Liver (tissue), 9 donors: Measurements from ENCODE around the gene DNAJB13. TPM values are rescaled to one million over a fixed set of nuclear protein-coding genes. Genes with fewer than 3 reads are reported as not detected.
A peak's percentile ranks its signal among the peaks of the same experiment; 100 is the strongest.
"Not testable (repeated sequence)": the region's sequence is repeated elsewhere in the genome, so short reads cannot be mapped to it uniquely, and the experiment has no call there.

Experiments used
- DNase-seq: peaks from one replicate; pipeline ENCODE4 v3.0.0-alpha.2; 2017; ENCODE audit warnings: low spot score
- H3K27ac ChIP-seq, 2 donors: one replicate each; pipeline ENCODE4 v1.7.0; 2013; ENCODE audit warnings: inconsistent platforms in 2 of 2, low read length in 2 of 2, control low read depth in 1 of 2, low read depth in 1 of 2, mild to moderate bottlenecking in 1 of 2
- H3K27me3 ChIP-seq, 4 donors: one replicate each; pipeline versions ENCODE4 v1.6.1 to v1.7.0; 2013; ENCODE audit warnings: low read length in 3 of 4, inconsistent platforms in 1 of 4, mild to moderate bottlenecking in 1 of 4, moderate library complexity in 1 of 4; ENCODE audit not compliant: control insufficient read depth in 4 of 4, insufficient read depth in 4 of 4
- H3K36me3 ChIP-seq, 4 donors: one replicate each; pipeline versions ENCODE4 v1.6.1 to v1.7.0; 2013; ENCODE audit warnings: low read length in 3 of 4, mild to moderate bottlenecking in 3 of 4, low read depth in 1 of 4, moderate library complexity in 1 of 4; ENCODE audit not compliant: control insufficient read depth in 4 of 4, insufficient read depth in 3 of 4
- H3K4me1 ChIP-seq, 4 donors: one replicate each; pipeline versions ENCODE4 v1.6.1 to v1.7.0; 2013; ENCODE audit warnings: low read length in 3 of 4, mild to moderate bottlenecking in 3 of 4, moderate library complexity in 1 of 4; ENCODE audit not compliant: control insufficient read depth in 4 of 4, insufficient read depth in 4 of 4
- H3K4me3 ChIP-seq, 3 donors: one replicate each; pipeline versions ENCODE4 v1.6.1 to v1.7.0; 2013; ENCODE audit warnings: low read length in 3 of 3, control low read depth in 1 of 3, low read depth in 1 of 3, mild to moderate bottlenecking in 1 of 3
- H3K9ac ChIP-seq, 2 donors: one replicate each; pipeline ENCODE4 v1.7.0; 2013; ENCODE audit warnings: low read length in 2 of 2, mild to moderate bottlenecking in 2 of 2, moderate library complexity in 2 of 2, control low read depth in 1 of 2, low read depth in 1 of 2
- H3K9me3 ChIP-seq, 4 donors: one replicate each; pipeline versions ENCODE4 v1.6.1 to v1.7.0; 2013; ENCODE audit warnings: low read length in 3 of 4; ENCODE audit not compliant: control insufficient read depth in 4 of 4
- EGR1 ChIP-seq, 2 donors: IDR thresholded peaks; 2 replicates each; pipeline ENCODE4 v1.6.1; 2016 to 2018; ENCODE audit warnings: antibody characterized with exemption in 2 of 2, low read depth in 2 of 2
- FOXA1 ChIP-seq: IDR thresholded peaks from 2 replicates; pipeline ENCODE4 v1.6.1; 2016; ENCODE audit warnings: antibody characterized with exemption
- FOXA2 ChIP-seq: IDR thresholded peaks from 2 replicates; pipeline ENCODE4 v1.6.1; 2016; ENCODE audit warnings: antibody characterized with exemption
- HNF4A ChIP-seq, 2 donors: conservative IDR thresholded peaks; 2 replicates each; pipeline ENCODE4 v1.6.1; 2016; ENCODE audit warnings: antibody characterized with exemption in 2 of 2, mild to moderate bottlenecking in 2 of 2
- HNF4G ChIP-seq: IDR thresholded peaks from 2 replicates; pipeline ENCODE4 v1.6.1; 2016; ENCODE audit warnings: antibody characterized with exemption
- NR2F2 ChIP-seq: IDR thresholded peaks from 2 replicates; pipeline ENCODE4 v1.6.1; 2016; ENCODE audit warnings: antibody characterized with exemption
- RAD21 ChIP-seq, 2 donors: IDR thresholded peaks; 2 replicates each; pipeline ENCODE4 v1.6.1; 2016; ENCODE audit warnings: antibody characterized with exemption in 2 of 2, mild to moderate bottlenecking in 2 of 2
- RXRA ChIP-seq, 2 donors: IDR thresholded peaks; 2 replicates each; pipeline ENCODE4 v1.6.1; 2017 to 2018; ENCODE audit warnings: antibody characterized with exemption in 2 of 2, mild to moderate bottlenecking in 1 of 2
- TAF1 ChIP-seq: conservative IDR thresholded peaks from 2 replicates; pipeline ENCODE4 v1.6.1; 2016; ENCODE audit warnings: antibody characterized with exemption, mild to moderate bottlenecking
- YY1 ChIP-seq: IDR thresholded peaks from 2 replicates; pipeline ENCODE4 v1.6.1; 2016; ENCODE audit warnings: antibody characterized with exemption, mild to moderate bottlenecking
- WGBS: extraction: QIAGEN DNeasy Blood & Tissue Kit; methylation state at CpG from one replicate; pipeline ENCODE4 v1.1.7; 2013; 5-methylcytosine and 5-hydroxymethylcytosine counted together
- polyA plus RNA-seq, 2 donors: library from polyadenylated mRNA; stranded (reverse) in 1 of 2; unstranded in 1 of 2; fragments of 200-250 nt in 1 of 2; fragments of >200 nt in 1 of 2; fragmentation: Nextera tagmentation in 1 of 2; extraction: Ambion mirVana in 1 of 2; gene quantifications; one replicate each; pipeline versions ENCODE4 v1.2.1 to v1.2.3, GENCODE V29; 2013 to 2015
- total RNA-seq, 2 donors: library from RNA; depleted of rRNA; stranded (reverse); fragments of >200 nt; gene quantifications; one replicate each; pipeline ENCODE4 v1.2.3, GENCODE V29; 2014
- TF ChIP-seq, protein P1 (sequence below): IDR thresholded peaks from 2 replicates; pipeline ENCODE4 v1.6.1; 2016; ENCODE audit warnings: antibody characterized with exemption
- TF ChIP-seq, protein P2 (sequence below): IDR thresholded peaks from 2 replicates; pipeline ENCODE4 v1.6.1; 2016; ENCODE audit warnings: antibody characterized with exemption
- TF ChIP-seq, protein P3 (sequence below): IDR thresholded peaks from 2 replicates; pipeline ENCODE4 v1.6.1; 2016; ENCODE audit warnings: antibody characterized with exemption, mild to moderate bottlenecking
- TF ChIP-seq, protein P4 (sequence below): fragments of 150-350 bp; IDR thresholded peaks from 2 replicates; pipeline ENCODE4 v1.5.1; 2017; ENCODE audit warnings: improper control_type of control experiment, low read depth, low read length; ENCODE audit not compliant: missing input control
- donor health status: healthy.
- donor health status: healthy.
- donor health status: healthy.
- donor health status: healthy.
- donor health status: healthy.

The DNAJB13 gene
- total and polyA plus RNA-seq, 4 donors, result 0.08 TPM; not detected in 3

DNA sequence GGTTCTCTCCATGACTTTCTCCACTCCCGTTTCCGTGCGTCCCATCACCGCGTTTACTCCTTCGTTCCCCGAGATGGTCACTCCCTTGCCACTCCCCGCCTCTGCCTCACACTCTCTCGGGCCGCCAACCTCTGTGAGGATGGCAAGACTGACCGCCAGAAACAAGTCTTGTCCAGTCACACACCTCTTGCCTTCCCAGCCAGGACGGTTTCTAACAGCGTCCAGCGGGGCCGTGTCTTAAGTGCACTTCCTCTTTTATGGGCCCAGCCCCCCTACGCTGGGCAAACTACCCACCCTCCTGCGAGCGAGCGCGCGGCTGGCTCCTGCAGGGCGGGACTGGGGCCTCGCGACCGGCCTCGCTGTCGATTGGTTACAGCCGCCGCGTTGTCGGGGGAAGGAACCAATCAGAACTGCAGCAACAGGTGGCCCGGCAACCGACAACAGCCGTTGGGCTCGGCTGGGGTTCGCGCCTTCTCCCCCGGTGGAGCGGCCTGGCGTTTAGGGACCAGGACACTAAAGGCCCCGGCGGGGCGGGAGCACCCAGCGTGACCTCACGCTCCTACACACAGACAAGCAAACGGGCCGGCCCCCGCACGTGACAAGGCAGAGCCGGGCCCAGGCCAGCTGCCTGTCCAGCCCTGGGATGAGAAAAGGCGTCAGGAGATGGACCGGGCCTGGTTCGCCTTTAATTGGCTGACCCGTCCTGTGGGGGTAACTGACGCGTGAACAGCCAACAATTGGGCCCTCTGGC is 32.3 kb downstream of the DNAJB13 start (continued):
- TF ChIP-seq HNF4A (conservative IDR thresholded peaks at IDR 0.05) (no peak), FOXA2 (no peak), EGR1 (IDR thresholded peaks at IDR 0.05; ENCODE audit: low read depth in 2 of 2) (no peak)
- TF ChIP-seq, protein P1, sequence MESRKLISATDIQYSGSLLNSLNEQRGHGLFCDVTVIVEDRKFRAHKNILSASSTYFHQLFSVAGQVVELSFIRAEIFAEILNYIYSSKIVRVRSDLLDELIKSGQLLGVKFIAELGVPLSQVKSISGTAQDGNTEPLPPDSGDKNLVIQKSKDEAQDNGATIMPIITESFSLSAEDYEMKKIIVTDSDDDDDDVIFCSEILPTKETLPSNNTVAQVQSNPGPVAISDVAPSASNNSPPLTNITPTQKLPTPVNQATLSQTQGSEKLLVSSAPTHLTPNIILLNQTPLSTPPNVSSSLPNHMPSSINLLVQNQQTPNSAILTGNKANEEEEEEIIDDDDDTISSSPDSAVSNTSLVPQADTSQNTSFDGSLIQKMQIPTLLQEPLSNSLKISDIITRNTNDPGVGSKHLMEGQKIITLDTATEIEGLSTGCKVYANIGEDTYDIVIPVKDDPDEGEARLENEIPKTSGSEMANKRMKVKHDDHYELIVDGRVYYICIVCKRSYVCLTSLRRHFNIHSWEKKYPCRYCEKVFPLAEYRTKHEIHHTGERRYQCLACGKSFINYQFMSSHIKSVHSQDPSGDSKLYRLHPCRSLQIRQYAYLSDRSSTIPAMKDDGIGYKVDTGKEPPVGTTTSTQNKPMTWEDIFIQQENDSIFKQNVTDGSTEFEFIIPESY, result no peak

DNA sequence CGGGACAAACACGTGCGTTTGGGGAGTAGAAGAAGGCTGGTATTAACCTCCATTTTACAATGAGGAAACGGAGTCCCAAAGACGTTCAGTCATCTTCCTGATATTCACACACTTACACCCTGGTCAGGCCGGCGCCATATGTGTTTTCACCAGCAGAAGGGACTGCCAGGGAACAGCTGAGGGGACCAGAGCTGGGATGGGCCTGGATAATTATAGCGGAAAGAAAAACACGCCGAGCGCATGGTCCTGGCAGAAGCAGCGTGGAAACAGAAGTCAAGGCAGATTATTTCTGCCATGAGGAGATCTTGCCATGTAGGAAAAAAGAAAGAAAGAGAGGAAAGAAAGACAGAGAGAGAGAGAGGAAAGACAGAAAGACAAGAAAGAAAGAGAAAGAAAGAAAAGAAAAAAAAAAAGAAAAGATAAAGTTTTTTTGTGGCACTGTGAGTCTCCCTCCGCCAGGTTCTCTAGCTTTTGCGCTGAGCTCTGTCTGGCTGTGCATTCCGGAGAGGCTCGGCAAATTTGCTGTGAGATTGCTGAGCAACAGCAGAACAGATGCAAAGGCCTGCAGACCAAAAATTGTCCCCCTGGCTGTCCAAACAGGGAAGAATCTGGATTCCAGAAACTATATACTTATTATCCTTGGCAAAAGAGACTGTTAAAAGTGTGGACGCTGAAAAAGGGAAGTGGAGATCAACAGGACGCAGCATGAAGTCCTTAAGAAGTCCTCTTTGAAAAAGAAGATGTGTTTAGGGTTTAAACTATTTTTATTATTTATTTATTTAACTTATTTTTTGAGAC is 33.1 kb downstream of the DNAJB13 start:
- TF ChIP-seq FOXA1 (no peak), TAF1 (no peak), RXRA (IDR thresholded peaks at IDR 0.05) (no peak)
- TF ChIP-seq, protein P2, sequence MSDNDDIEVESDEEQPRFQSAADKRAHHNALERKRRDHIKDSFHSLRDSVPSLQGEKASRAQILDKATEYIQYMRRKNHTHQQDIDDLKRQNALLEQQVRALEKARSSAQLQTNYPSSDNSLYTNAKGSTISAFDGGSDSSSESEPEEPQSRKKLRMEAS, result peak; percentile 6
- Histone ChIP-seq H3K4me3 (peak overlapping the region in 2 of 3 donors; percentile 35 to 82), H3K36me3 (no peaks in the 10 kb centered on the region), H3K27ac (peak overlapping the region; percentile 84 to 92), H3K27me3 (no peaks in the 10 kb centered on the region), H3K9me3 (no peaks in the 10 kb centered on the region), H3K9ac (no peak overlapping the region), H3K4me1 (peaks cover 3 to 8% (median 5%) of the 10 kb centered on the region in 4 donors)
- DNase-seq, result peak; percentile 33
- WGBS, result 71% methylated on average over 18 of the region's 18 CpGs

DNA sequence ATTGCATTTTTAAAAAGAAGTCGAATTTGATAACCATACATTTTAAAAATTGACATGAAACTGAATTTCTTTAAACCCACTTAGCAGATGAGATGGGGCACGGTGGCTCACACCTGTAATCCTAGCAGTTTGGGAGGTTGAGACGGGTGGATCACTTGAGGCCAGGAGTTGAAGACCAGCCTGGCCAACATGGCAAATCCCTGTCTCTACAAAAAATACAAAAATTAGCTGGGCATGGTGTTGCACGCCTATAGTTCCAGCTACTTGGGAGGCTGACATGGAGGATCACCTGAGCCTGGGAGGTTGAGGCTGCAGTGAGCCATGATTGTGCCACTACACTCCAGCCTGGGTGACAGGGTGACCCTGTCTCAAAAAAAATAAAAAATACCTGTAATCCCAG is 34.8 kb downstream of the DNAJB13 start:
- H3K27me3 ChIP-seq, H3K4me1 ChIP-seq, H3K36me3 ChIP-seq, H3K27ac ChIP-seq, H3K9me3 ChIP-seq, H3K9ac ChIP-seq, H3K4me3 ChIP-seq, DNase-seq: not testable (repeated sequence)
- WGBS, result 95% methylated on average over 4 of the region's 4 CpGs

DNA sequence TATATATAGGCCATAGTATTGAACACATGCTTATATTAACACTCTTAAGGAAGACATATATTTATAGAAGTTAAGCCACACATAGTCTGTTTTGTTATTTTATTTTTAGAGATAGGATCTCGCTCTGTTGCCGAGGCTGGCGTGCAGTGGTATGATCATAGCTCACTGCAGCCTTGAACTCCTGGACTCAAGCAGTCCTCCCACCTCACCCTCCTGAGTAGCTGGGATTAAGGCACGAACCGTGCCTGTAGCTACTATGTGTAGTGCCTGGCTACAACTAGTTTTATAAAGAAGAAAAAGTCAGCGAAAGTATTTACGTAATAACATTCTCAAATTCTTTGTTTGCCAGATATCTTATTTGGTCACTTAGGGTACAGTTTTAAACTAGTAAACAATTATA is 37.4 kb downstream of the DNAJB13 start:
- H3K4me1 ChIP-seq, result peaks cover 0 to 4% (median 3%) of the 10 kb centered on the region in 4 donors
- no peaks in the 10 kb centered on the region for H3K27me3 ChIP-seq
- H3K27ac ChIP-seq, result no peak overlapping the region
- no peaks in the 10 kb centered on the region for H3K36me3 ChIP-seq
- WGBS, result 92% methylated on average over 7 of the region's 7 CpGs
- H3K9me3 ChIP-seq, result no peaks in the 10 kb centered on the region
- no peak for DNase-seq
- H3K4me3 ChIP-seq, result no peak overlapping the region
- H3K9ac ChIP-seq, result no peak overlapping the region
- TF ChIP-seq, protein P3, sequence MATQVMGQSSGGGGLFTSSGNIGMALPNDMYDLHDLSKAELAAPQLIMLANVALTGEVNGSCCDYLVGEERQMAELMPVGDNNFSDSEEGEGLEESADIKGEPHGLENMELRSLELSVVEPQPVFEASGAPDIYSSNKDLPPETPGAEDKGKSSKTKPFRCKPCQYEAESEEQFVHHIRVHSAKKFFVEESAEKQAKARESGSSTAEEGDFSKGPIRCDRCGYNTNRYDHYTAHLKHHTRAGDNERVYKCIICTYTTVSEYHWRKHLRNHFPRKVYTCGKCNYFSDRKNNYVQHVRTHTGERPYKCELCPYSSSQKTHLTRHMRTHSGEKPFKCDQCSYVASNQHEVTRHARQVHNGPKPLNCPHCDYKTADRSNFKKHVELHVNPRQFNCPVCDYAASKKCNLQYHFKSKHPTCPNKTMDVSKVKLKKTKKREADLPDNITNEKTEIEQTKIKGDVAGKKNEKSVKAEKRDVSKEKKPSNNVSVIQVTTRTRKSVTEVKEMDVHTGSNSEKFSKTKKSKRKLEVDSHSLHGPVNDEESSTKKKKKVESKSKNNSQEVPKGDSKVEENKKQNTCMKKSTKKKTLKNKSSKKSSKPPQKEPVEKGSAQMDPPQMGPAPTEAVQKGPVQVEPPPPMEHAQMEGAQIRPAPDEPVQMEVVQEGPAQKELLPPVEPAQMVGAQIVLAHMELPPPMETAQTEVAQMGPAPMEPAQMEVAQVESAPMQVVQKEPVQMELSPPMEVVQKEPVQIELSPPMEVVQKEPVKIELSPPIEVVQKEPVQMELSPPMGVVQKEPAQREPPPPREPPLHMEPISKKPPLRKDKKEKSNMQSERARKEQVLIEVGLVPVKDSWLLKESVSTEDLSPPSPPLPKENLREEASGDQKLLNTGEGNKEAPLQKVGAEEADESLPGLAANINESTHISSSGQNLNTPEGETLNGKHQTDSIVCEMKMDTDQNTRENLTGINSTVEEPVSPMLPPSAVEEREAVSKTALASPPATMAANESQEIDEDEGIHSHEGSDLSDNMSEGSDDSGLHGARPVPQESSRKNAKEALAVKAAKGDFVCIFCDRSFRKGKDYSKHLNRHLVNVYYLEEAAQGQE, result no peak
- no peak for TF ChIP-seq FOXA2
- TF ChIP-seq, protein P4, sequence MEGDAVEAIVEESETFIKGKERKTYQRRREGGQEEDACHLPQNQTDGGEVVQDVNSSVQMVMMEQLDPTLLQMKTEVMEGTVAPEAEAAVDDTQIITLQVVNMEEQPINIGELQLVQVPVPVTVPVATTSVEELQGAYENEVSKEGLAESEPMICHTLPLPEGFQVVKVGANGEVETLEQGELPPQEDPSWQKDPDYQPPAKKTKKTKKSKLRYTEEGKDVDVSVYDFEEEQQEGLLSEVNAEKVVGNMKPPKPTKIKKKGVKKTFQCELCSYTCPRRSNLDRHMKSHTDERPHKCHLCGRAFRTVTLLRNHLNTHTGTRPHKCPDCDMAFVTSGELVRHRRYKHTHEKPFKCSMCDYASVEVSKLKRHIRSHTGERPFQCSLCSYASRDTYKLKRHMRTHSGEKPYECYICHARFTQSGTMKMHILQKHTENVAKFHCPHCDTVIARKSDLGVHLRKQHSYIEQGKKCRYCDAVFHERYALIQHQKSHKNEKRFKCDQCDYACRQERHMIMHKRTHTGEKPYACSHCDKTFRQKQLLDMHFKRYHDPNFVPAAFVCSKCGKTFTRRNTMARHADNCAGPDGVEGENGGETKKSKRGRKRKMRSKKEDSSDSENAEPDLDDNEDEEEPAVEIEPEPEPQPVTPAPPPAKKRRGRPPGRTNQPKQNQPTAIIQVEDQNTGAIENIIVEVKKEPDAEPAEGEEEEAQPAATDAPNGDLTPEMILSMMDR, result no peak
- TF ChIP-seq, protein P1, result no peak
- no peak for TF ChIP-seq HNF4A (conservative IDR thresholded peaks at IDR 0.05)
- TF ChIP-seq YY1, result no peak
- no peak for TF ChIP-seq NR2F2
- TF ChIP-seq RAD21 (IDR thresholded peaks at IDR 0.05), result no peak
- no peak for TF ChIP-seq HNF4G
- TF ChIP-seq EGR1 (IDR thresholded peaks at IDR 0.05; ENCODE audit: low read depth in 2 of 2), result no peak
- no peak for TF ChIP-seq TAF1
